Stimulated activated CD4-positive, alpha-beta T cell treated with anti-CD3 and anti-CD28 coated beads, TNF-alpha, amount 100 ng/mL, for 48 hours (primary cell): Measurements from ENCODE around the gene DLG4.
A peak's percentile ranks its signal among the peaks of the same experiment; 100 is the strongest.
"Not testable (repeated sequence)": the region's sequence is repeated elsewhere in the genome, so short reads cannot be mapped to it uniquely, and the experiment has no call there.

Source experiments
- DNase-seq, 3 donors: peaks; one replicate each; pipeline ENCODE4 v3.0.0-alpha.2; 2020; ENCODE audit warnings: low read depth in 3 of 3

Gene DLG4

DNA sequence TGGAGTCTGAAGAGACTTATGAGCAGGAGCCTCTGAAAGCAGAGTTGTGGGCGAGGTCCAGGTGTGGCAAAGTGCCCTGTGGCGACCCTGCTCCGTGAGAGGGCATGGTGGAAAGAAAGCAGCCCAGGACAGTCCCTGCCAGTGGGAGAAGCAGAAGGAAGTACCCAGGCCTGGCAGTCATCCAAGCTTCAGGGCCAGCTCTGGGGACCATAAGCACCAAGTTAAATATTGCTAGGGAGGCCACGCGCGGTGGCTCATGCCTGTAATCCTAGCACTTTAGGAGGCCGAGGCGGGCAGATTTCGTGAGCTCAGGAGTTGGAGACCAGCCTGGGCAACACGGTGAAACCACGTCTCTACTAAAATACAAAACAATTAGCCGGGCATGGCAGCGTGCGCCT is 35.5 kb downstream of the DLG4 start:
- DNase-seq = no peak

DNA sequence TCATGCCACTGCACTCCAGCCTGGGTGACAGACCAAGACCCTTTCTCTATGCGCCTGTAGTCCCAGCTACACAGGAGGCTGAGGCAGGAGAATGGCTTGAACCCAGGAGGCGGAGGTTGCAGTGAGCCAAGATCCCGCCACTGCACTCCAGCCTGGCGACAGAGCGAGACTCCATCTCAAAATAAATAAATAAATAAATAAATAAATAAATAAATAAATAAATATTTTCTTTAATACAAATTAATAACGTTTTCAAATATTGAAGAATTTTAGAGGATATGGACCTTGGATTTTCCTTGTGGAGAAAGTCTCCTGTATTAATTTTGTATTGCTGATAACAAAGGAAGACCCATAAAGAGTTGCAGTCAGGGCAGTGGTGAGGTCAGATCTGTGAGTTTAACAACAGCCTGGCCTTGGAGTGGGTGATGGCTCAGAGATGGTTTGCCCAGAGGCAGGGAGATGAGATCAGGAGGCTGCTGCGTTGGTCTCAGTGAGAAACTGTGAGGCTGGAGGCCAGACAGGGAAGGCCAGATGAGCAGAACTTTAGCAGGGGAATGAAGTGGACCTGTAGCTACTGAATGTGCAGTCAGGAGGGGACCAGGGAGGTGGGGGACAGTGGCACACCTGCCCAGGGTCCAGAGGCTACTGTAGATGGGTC is 36.1 kb downstream of the DLG4 start:
- DNase-seq = no peak

DNA sequence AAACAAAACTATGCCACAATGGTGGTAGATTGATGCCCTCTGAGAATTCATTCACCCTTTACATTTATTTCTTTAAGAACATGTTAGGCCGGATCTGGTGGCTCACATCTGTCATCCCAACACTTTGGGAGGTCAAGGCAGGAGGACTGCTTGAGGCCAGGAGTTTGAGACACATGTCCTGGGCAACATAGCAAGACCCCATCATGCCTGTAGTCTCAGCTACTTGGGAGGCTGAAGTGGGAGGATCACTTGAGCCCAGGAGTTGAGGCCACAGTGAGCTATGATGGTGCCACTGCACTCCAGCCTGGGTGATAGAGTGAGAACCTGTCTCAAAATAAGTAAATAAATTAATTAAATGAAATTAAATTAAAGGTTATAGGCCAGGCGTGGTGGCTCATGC is 37.5 kb downstream of the DLG4 start:
- not testable (repeated sequence) for DNase-seq

DNA sequence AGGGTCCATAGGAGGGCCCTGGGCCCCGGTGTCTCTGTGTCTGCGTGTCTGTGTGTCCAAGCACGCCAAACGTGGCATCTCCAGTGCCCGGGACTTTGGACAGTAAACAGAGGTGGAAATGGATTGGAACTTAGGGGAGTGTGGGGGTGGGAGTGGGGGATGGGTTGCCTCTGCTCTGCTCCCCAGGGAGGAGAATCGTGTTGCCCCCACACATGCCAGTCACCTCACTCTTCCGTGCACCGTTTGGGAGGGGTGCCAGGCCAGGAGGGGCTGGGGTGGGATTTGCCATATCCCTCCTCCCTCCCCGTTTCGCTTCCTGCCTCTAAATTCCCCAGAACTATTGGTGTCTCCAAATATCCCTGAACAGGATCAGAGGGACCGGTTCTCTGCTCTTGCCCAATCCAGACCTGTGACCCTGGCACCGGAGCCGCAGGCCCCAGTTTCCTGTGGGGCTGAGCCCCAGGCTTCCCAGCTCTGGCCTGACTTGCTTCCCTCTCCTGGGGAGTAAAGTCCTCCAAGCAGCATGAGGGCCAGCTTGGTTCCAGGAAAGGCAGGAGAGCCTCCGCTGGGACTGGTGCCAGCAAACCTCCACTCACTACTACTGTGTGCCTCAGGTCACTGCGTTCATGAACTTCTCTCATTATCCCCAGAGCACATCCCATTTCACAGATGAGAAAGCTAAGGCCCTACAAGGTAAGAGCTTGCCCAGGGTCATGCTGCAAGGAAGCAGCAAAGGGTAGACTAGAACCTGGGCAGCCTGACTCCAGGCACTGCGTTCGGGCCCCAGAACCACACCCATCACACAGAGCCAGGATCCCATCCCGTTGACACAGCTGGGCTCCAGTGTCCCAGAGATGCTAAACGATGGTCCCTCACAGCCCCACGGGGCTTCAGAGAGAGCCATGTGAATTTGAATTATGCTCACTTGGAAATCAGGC is 40.0 kb downstream of the DLG4 start, which contains the start of gene ASGR1:
ASGR1 (minus strand) TSS at position 54 of the 938 bp plus-strand sequence. CDS start 807 bp downstream, outside the sequence.
- no peak for DNase-seq

DNA sequence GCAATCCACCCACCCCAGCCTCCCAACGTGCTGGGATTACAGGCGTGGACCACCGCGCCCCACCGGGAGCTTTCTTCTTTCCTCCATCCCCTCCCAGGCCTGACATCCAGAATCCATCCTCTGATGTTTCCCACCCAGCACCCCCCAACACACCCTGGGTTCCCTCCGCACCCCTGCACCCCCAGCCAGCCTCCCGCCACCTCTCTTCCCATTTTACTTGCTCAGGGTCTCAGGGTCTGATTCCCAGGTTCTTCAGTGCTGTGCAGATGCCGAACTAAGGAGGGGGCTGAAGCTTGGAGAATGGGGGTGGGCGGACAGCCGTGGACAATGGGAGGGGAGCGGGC is 40.7 kb downstream of the DLG4 start:
- no peak for DNase-seq

DNA sequence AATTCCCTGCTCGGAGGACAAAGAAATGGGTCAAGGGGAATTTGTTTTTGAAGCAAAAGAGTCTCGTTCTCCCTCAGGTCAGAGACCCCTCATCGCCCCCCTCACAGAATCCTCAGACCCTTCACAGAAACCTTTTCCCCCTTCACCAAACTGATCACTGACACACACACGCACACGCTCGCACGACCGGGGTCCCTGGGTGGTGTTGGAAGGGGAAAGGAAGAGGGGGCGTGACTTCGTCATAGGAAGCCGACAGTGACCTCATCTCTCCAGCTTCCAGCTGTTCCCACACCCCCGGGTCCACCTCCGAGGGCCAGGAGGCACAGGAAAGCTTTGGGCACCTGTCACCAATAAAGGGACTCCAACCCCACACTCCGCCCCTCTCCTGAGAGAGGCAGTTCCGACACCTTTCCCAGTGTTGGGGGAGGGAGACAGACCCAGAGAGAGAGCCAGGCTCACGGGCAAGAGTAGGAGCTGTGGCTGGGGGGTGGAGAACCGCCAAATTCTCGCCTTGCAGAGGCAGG is 41.6 kb downstream of the DLG4 start:
- DNase-seq = no peak

DNA sequence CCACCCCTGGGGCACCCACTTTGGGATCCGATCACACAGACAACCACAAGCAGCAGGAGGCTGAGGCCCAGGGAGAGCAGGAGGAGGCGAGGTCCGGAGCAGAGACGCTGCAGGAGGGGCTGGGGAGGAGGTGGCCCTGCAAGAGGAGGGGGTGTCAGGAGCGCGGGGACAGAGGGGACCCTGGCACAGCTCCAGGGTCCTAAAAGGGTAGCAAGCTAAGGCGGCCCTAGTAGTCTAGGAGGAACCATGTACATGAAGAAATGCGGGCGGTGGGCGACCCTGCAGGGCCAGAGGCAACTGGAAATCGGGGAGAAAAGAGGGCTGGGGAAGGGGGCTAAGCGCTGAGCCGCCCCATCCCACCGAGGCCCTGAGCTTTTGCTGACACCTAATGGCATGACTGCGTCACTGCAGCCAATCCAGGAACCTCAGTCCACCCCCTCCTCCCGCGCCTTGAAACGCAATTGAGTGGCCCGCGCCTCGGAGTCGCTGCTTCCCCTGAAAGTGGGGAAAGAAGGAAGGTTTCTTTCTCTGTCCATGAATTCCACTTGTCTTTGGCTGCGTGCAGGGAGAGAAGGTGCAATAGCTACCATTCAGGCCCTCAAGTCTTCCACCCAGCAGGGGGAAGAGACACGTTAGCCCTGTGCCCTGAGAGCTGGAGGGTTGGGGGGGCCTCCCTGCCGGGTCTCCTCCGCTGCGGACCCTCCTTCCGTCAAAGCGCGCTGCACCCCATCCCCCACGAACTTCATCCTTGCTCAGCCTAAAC is 42.3 kb downstream of the DLG4 start:
- peak; percentile 33 to 43 (median 34) for DNase-seq

DNA sequence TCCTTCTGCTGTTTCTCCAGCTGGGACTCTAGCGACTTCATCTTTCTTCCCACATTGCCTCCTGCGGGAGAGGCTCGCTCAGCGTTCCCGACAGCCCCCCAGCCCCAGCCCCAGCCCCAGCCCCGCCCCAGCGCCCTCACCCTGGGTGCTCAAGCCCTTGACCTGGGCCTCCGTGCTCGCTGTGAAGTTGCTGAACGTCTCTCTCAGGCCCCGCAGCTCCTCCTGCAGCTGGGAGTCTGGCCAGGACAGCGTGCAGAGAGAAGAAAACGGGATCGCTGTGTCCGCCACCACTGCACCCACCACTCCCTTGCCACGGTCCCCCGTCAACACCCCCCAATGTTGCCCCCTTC is 42.8 kb downstream of the DLG4 start:
- DNase-seq = no peak

DNA sequence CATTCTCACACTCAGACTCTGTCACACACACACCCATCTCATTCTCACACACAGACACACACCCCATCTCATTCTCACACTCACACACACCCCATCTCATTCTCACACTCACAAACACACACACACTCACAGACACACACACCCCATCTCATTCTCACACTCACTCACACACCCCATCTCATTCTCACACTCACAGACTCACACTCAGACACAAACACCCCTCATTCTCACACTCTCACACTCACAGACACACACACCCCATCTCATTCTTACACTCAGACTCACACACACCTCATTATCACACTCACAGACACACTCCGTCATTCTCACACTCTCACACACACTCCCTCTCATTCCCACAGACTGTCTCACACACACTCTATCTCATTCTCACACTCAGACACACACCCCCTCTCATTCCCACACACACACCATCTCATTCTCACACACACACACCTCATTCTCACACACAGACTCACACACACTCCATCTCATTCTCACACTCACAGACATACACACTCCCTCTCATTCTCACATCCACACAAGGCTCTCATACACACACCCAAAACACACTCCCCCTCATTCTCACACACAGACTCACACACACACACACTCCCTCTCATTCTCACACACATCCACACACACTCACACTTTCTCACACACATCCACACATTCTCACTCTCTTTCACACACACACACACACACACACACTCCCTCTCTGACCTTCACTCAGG is 43.4 kb downstream of the DLG4 start:
- DNase-seq = no peak

DNA sequence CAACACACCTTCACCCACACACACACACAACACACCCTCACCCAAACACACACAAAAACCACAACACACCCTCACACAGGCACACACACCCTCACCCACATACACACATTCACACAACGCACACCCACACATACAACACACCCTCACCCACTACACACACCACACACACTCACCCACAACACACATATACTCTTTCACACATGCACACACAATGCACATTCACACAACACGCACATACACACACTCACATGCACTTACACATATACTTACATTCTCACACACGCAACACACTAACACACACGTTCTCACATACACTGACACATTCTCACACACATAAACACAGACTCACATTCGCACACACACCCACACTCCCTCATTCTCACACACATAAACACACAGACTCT is 44.3 kb downstream of the DLG4 start:
- DNase-seq = no peak

DNA sequence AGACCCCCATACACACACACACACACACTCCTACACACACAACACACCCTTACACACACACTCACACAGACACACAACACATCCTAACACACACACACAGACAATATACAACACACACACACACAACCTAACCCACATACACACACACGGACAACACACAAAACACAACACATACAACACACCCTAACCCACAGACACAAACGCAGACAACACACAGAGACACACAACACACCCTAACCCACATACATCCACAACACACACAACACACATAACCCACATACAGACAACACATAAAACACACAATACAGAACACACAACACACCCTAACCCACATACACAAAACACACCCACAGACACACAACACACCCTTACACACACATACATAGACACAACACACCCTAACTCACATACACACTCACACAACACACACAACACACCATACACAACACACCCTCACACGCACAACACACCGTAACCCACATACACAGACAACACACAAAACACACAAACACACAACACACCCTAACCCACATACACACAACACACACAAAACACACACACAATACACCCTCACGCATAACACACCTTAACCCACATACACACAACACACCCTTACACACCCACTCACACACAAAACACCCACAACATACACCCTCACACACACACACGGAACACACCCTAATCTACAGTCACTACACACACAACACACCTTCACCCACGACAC is 44.9 kb downstream of the DLG4 start:
- no peak for DNase-seq

DNA sequence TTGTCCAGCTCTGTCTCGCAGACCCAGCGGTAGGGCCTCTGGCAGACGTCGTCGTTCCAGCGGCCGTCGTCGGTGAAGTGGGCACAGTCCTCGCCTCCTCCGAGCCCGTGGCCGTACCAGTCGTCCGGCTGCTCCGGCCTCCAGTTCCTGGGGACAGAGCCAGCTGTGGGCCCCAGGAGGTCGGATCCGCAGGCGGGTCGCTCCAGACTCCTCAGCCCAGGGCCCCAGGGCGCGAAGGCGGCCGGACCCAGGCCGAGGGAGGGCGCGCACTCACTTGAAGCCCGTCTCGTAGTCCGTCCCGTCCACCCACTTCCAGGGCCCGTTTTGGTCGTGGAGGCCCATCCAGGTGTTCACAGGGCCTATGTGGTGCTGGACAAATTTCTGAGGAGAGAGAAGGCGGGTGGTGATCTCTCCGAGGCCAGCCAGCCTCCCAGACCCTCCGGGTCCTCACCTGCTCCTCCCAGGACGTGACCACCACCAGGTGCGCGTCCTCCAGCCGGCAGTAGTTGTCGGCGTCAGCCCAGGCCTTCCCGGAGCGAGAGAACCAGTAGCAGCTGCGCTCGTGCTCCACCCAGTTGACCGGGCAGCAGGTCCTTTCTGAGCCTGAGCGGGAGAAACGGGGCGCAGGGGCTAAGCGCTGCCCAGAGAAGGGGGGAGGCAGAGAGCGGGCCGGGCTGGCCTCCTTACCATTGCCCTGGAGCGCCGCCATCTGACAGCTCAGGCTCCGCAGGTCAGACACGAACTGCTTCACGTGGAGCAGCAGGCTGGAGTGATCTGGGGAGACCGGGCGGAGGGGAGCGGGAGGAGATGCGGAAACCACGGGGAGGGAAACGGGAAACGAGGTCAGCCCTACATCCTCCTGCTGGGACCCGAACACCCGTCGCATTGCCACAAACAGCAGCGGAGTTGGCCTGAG is 45.7 kb downstream of the DLG4 start:
- peak; percentile 21 to 33 (median 25) for DNase-seq

DNA sequence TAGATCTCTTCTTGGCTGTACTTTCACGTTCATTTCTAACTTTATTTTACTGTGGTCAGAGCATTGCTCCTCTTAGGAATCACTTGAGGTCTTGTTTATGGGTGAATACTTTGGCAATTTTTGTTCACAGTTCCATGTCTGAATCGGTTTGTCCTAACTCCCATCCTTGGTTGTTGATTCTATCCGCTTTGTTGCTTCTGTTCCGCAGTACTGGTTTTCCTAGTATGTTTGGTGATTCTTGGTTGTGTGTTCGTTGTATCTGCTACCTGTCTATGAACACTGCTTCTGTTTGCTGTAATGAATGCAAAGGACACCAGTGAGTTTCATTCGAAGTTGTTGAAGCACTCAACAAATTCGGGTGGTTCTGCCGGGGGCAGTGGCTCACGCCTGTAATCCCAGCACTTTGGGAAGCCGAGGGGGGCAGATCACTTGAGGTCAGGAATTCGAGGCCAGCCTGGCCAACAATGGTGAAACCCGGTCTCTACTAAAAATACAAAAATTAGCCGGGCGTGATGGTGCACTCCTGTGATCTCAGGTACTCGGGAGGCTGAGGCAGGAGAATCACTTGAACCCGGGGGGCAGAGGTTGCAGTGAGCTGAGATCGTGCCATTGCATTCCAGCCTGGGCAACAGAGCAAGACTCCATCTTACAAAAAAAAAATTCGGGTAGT is 47.0 kb downstream of the DLG4 start:
- DNase-seq = not testable (repeated sequence)

DNA sequence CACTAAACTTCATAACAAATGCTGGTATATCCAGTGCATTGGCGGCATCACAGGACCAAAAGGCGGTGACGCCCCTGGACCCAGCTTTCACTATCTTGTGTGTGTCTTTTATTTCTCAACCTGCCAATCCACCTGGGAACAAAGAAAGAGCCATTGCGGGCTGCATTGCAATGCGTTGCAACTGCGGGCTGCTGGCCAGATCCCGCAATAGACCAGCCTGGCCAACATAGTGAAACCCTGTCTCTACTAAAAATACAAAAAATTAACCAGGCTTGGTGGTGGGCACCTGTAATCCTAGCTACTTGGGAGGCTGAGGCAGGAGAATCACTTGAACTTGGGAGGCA is 50.1 kb downstream of the DLG4 start:
- DNase-seq = not testable (repeated sequence)

DNA sequence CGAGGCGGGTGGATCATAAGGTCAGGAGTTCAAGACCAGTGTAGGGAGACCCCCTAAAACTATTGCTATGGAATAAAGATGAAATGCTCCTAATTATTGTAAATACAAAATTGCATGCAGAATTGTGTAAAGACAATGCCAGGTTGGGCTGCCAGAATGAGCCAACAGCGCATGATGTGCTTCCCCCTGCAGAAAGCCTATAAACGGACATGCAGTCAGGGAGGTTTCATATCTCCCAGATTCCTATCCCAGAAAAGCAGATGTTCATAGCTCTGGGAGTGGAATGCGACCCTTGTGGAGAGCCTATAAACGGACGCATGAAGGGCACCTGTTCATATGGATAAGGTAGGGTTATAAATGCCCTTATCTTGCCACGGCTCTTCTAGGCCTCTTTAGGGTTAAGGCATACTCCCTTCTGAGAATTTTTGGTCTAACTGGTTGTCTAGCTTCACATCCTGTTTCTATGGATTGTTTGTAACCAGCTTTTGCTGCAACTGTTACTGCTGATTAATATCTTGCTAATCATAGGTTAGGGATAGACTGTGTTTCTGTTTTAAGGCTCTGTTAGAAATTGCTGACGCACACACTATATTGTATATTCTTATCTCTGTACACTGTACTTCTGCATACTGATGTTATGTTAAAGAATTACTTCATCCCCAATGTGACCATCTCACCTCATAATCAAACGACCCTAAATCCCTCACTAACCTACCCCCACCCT is 50.6 kb downstream of the DLG4 start:
- DNase-seq = not testable (repeated sequence)

DNA sequence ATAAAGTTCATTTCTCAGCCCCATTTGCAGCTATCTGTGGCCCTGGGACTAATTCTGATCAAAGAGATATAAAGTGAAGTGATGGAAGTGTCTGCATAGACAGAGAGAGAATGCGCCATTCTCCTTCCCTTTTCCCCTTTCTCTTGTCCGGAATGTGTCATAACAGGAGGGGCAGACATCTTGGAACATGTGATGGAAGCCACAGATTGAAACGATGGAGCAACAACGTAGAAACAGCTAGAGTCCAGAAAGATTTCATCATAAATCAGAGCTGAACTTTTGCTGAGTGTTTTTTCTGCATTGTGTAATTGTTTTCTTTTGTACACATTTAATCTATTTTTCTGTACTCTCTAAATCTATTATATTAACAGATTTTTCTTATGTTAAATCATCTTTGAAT is 51.8 kb downstream of the DLG4 start:
- DNase-seq = no peak

DNA sequence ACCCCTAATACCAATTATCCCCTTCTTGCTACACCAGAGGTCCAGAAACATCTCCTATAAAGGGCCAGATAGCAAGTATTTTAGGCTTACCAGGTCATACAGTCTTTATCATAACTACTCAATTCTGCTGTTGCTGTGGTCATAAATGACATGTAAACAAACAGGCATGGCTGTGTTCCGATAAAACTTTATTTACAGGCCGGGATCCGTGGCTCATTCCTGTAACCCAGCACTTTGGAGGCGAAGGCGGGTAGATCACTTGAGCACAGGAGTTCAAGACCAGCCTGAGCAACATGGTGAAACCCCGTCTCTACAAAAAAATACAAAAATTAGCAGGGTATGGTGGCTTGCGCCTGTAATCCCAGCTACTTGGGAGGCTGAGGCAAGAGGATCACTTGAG is 52.8 kb downstream of the DLG4 start:
- DNase-seq = no peak

DNA sequence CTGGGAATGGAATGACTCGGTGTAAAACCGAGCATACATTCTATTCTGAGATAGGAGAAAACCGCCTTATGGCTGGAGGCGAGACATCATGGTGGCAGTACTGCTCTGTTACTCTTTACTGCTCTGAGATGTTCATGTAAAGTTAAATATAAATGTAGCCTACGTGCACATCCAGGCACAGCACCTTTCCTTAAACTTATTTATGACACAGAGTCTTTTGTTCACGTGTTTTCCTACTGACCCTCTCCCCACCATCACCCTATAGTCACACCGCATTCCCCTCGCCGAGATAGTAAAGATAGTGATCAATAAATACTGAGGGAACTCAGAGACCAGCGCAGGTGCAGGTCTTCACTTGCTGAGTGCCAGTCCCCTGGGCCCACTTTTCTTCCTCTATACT is 60.1 kb downstream of the DLG4 start:
- not testable (repeated sequence) for DNase-seq

DNA sequence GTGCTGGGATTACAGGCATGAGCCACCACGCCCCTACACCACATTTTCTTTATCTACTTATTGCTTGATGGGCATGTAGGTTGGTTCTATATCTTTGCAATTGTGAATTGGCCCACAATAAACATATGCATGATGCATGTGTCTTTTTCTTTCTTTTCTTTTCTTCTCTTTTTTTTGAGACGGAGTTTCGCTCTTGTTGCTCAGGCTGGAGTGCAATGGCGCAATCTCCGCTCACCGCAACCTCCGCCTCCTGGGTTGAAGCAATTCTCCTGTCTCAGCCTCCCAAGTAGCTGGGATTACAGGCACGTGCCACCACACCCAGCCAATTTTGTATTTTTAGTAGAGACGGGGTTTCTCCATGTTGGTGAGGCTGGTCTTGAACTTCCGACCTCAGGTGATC is 61.2 kb downstream of the DLG4 start:
- DNase-seq = not testable (repeated sequence)
